GM19328 (cell line): ENCODE measurements around the gene DHODH.
A peak's percentile ranks its signal among the peaks of the same experiment; 100 is the strongest.
"Not testable (repeated sequence)": the region's sequence is repeated elsewhere in the genome, so short reads cannot be mapped to it uniquely, and the experiment has no call there.

Source experiments
- ATAC-seq: cut with Tn5 transposase; IDR thresholded peaks from one replicate; pipeline ENCODE4 v1.9.1; 2021; ENCODE audit warnings: mild to moderate bottlenecking, moderate library complexity; ENCODE audit not compliant: unreplicated experiment

The DHODH gene

GRCh38 chr16:72008424-72009216 lies at the start of gene DHODH:
DHODH (plus strand) TSS chr16:72008744; CDS start chr16:72008765, 21 bp downstream.
- ATAC-seq = peak; percentile 99

DNA sequence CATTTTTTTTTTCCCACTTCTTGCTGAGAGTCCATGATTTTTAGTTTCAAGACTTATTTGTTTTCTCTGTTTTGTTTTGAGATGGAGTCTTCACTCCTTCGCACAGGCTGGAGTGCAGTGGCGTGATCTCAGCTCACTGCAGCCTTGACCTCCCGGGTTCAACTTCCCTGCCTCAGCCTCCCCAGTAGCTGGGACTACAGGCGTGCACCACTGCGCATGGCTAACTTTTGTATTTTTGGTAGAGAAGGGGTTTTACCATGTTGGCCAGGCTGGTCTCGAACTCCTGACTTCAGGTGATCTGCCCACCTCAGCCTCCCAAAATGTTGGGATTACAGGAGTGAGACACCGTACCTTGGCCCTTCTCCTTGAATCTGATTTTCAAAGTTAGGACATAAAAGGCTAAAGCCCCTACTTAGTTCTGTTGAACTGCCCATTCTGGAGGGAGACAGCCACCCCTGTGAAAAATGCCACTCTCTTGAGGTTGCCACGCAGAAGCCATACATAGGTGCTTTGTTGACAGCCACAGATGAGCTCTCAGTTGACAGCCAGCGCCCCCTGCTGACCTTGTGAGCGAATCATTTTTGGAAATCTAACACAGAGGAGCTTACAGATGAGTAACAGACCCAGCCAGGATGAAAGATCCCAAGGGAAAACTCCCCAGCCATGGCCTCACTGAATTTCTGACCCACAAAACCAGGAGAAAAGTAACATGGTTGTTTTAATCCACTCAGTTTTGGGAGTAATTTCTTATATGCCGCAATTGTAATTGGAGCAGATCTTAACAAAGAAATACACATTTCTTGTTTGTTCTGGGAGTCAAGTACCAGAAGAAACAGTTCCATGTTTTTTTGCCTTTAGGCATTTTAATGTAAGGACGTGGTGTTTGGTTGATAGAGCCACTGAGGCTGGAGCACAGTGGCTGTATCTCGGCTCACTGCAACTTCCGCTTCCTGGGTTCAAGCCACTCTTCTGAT lies 47.2 kb upstream of the DHODH start:
- ATAC-seq = peak; percentile 58

GRCh38 chr16:71963125-71963875 lies 45.2 kb upstream of the DHODH start:
- no peak for ATAC-seq

- no peak for ATAC-seq
These were observed 43.3 kb upstream of the DHODH start for GRCh38 chr16:71965223-71965622.

- ATAC-seq = no peak
These were observed 41.6 kb upstream of the DHODH start for GRCh38 chr16:71966932-71967331.

DNA sequence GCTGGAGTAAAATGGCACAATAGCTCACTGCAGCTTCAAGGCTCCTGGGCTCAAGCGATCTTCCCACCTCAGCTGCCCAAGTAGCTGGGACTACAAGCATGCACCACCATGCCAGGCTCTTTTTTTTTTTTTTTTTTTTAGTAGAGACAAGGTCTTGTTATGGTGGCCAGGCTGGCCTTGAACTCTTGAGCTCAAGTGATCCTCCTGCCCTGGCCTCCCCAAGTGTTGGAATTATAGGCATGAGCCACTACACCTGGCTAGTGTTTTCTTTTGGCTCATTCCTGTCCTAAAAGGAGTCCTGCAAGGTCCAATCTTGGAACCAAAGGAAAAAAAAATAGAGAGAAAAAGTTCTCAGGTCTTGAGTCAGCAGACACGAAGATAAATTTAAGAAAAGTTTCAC lies 39.2 kb upstream of the DHODH start:
- no peak for ATAC-seq

GRCh38 chr16:71971571-71971970 lies 37.0 kb upstream of the DHODH start:
- ATAC-seq = no peak

DNA sequence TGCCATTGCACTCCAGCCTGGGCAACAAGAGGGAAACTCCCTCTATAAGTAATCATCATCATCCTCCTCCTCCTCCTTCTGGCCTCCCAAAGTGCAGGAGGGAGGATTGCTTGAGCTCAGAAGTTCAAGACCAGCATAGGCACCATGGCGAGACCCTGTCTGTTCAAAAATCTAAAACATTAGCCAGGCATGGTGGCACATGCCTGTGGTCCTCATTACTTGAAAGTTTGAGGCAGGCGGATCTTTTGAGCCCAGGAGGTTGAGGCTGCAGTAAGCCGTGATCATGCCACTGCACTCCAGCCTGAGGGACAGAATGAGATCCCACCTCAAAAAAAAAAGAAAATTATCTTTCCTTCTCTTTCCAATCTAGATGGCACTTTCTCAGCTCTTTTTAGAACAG lies 36.2 kb upstream of the DHODH start:
- ATAC-seq = no peak

- no peak for ATAC-seq
These were observed 35.5 kb upstream of the DHODH start for GRCh38 chr16:71973001-71973400.

DNA sequence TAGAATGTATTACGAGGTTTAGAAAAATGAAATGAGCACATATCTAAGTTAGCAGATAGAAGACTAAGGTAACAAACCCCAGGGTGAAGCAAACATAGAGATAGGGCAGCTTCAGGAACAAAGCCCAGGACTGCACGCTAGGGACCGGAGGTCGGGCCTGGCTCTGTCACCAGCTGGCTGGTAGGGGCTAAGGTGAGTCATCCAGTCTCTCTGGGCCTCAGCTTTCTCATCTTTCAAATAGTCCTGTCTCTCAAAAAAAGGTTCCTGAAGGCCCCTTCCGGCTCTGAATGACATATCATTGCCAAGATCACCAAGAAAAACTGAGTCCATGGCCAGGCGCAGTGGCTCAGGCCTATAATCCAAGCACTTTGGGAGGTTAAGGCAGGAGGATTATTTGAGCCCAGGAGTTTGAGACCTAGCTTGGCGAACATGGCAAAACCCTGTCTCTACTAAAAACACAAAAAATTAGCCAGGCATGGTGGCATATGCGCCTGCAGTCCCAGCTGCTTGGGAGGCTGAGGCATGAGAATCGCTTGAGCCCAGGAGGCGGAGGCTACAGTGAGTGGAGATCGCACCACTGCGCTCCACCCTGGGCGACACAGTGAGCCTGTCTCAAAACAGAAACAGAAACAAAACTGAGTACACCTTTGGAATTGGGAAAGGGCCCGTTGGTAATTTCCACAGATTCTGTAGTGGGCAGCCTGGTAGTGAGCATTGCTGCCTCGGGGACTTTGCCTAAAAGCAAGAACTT lies 34.3 kb upstream of the DHODH start:
- no peak for ATAC-seq

DNA sequence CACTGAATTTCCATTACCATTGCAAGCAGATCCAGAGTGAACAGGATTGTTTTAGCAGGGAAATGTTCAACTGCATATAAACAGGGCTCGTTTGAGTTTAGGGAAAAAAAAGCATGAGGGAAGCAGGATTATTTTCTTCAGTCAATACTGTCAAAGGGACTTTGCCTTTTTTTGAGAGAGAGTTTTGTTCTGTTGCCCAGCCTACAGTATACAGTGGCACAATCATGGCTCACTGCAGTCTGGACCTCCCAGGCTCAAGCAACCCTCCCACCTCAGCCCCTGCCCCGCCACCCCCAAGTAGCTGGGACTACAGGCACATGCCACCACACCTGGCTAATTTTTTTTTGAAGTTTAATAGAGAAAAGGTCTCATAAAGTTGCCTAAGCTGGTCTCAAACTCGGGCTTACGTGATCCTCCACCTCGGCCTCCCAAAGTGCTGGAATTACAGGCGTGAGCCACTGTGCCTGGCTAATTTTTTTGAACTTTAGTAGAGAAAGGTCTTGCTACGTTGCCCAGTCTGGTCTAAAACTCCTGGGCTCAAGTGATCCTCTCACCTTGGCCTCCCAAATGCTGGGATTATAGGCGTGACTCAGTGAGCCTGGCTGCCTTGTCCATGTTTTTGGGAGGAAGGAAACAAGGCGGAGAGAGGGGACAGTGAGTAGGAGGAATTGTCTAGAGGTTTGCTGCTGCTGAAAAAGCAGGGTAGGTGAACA lies 23.1 kb upstream of the DHODH start:
- ATAC-seq = no peak

DNA sequence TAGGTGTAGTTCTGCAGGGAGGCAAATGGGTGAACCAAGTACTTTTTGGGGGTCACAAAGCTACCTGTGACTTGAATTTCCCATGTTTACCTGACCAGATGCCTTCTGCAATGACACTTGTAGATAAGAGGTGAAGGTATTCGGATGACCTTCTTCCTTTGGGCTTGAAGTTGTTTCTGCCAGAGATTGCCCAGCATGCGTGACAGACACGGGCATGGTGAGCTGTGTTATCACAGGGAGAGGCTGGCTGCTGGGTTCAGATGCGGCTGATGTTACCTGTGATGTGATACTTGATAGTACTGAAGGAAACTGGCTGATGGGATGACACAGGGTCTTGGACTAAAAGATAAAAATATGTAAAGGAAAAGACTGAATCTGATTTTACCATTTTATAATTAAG lies 22.4 kb upstream of the DHODH start:
- no peak for ATAC-seq

GRCh38 chr16:71995038-71995437 lies 13.5 kb upstream of the DHODH start:
- no peak for ATAC-seq

DNA sequence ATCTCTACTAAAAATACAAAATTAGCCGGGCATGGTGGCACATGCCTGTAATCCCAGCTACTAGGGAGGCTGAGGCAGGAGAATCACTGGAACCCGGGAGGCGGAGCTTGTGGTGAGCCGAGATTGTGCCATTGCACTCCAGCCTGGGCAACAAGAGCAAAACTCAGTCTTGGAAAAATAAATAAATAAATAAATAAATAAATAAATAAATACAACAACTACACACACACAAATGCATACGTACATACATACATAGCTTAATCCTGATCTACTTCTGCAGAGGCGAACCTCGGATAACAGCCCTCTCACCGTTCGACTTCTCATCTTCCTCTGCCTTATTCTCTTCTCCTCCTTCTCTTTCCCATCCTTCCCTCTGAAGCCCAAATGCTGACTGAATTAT lies 11.0 kb upstream of the DHODH start:
- not testable (repeated sequence) for ATAC-seq

DNA sequence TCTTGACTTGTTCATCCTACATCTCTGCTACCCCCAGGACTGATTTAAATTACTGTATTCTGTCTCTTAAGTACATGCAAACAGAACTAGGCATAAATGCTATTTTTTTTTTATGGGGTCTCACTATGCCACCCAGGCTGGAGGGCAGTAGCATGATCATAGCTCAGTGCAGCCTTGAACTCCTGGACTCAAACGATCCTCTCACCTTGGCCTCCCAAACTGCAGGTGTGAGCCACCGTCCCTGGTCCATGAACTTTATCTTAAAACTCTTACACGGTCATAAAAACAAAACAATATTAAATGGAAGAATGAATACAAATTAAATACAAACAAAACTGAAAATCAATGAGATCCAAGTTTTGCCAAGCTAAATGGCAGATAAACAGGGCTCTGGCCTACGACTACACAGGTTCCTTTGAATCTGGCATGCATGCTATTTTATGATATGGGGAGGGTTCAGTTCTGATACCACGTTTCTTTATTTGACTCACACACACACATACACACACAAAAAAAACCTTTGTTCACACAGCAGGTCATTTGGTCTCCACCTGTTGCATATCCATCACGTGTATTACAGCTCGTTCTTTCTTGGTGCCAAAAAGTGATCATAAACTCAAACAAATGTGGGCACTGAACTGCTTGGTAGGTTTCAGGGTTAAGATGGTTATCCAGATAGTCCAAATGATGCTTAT lies 7.2 kb upstream of the DHODH start:
- ATAC-seq = no peak

DNA sequence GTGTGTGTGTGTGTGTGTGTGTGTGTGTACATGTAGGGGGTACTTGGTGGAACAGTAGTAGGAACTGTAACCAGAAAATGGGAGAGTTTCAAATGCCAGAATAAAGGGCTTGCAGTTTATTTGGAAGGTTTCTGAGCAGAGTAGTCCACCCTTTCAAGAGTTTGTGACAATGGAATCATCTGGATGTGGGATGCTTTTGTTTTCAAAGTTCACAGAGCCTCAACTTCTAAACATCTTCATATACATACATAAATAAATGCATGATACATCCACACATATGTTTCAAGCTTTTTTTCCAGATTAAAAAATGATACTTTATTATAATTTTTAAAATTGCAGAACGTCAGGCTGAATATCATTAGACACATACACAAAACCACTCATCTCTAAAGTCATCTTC lies 5.9 kb upstream of the DHODH start:
- no peak for ATAC-seq

DNA sequence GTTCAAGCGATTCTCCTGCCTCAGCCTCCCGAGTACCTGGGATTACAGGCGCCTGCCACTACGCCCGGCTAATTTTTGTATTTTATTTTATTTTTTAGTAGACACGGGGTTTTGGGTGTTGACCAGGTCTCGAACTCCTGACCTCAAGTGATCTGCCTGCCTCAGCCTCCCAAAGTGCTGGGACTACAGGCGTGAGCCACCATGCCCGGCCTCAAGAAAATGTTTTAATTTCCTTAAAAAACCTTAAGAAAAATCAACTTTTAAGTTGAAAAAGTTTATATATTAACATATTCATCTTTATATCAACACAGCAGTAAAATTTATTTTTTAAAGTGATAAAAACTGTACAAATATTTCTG lies 500 bp upstream of the DHODH start:
- ATAC-seq = not testable (repeated sequence)

DNA sequence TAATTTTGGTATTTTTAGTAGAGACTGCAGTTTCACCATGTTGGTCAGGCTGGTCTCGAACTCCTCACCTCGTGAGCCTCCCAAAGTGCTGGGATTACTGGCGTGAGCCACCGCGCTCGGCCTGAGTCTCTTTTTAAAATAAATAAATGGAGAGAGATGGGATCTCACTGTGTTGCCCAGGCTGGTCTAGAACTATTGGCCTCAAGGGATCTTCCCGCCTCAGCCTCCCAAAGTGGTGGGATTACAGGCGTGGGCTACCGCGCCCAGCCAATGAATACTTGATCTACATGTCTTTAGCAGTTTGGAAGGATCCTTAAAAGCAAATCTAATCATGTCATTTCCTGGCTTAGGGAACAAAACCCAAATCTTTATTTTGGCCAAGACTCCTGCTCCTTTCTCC lies 1.2 kb downstream of the DHODH start:
- no peak for ATAC-seq

DNA sequence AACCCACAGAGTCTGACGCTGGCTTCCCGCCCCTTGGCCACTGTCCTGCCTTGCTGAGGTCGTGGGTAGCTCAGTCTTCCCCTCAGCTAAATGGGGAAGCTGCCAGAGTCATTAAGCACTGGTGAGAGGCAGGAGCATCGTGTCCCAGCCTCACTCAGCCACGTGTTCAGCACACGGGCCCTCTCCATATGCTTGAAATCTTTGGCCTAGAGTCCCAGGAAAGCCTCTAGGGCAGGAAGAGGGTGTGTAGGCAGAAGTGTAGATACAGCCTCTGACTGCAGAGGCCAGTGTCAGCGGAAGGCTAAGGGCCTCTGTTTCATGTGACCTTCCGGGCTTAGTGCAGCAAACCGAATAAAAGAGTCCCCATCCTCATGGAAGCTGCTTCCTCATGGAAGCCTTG lies 4.1 kb downstream of the DHODH start:
- no peak for ATAC-seq
